Stimulated activated CD8-positive, alpha-beta memory T cell treated with anti-CD3 and anti-CD28 coated beads, Interleukin-7, amount 100 ng/mL, for 4 hours (primary cell): Measurements from ENCODE around the gene GCLC.

Source experiments
- DNase-seq, 2 donors: peaks; one replicate each; pipeline ENCODE4 v3.0.0-alpha.2; 2020; ENCODE audit warnings: low read depth in 2 of 2

Gene GCLC

DNA sequence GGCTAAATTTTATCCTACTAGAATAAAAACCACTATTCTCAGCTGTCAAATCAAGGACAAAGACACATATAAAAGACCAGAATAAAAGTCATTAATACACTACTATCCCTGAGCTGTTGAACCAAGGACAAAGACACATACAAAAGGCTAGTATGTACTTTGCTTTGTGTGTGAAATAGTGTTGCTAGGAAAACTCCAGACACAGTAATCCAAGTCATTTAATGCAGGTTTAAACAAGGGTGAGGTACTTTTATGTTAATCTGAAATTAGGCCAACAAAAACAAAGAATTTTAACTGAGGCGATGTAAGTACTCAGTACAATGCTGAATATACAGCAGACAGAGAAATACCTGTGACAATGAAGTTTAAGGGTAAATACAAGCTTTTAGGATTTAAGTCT lies 18.9 kb downstream of the GCLC start:
- no peak for DNase-seq

DNA sequence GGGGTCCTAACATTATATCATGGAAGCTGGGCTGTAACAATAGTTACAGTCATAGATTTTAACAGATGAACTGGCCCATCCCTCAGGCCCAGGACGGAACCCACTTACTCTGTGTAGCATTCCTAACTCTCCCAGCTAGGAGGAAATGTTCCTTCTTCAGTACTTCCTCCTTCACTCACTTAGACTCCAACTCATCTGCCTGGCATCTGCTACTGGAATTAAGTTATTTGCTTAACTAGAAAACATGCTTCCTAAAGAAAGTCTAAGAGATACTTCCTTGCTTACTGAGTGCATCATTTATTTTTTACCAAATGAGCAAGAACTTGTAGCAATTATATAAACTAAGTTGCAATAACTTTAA lies 20.5 kb downstream of the GCLC start:
- no peak for DNase-seq

DNA sequence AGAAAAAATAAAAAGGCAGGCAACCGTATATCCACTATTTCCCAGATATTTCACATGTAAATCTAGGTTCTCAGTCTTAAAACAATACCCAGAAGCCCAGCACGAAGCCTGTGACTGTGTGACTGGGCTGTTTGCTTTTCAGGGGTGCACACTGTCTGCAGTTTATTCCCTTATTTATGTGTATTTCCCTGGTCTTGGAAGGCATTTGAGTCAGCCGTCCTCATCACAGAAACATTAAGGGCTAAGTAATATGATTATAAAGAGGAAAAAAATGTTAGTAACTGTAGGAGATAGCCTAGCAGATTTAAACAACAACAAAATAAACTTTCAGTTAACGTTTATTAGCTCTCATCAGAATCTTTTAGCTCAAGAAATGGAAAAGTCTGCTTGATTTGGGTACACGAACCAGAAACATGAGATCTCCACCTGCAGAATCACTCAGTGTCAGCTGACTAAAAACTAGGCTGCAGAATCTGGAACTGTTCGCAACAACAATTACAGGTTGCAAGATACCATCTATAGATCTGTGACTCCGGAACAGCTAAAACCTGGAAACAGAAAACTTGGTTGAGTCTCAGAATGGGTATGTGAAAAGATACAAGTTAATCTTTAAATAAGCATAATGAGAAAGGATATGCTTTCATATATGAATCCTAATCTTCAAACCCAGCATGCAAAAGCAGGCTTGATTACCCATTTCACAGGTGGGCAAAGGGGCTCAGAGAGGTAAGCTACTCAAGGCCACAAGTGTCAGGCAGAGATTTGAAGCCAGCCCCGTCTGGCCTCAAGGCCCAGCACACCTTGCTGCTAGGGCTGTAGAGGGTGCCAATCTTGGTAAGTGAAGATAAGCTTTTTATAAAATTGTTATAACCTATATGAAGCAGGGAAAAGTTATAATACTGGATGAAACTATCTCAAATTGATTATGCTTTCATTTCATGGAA lies 21.1 kb downstream of the GCLC start:
- DNase-seq, result no peak

DNA sequence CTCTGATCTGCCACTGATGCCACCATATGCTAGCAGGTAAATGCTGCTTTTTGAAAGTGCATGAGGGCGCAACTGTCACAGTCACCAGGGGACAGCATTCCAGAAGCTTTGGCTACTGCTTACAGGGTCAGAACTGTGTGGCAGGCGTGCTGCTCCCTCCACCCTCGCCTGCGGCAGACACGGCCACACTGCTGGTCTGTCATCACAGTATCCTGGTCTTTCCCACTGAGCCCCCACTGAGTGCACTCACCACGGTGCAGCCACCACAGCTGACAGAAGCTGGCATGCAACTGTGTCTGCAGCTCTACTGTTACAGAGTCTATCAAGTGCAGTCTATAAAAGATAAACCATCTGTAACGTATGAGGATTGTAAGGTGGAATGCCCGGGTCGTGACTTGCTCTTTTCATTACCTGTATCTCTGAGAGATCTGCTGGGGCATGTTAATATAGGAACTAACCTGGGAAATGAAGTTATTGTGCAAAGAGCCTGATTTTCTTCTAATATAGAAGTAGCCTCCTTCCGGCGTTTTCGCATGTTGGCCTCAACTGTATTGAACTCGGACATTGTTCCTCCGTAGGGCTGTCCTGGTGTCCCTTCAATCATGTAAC lies 24.5 kb downstream of the GCLC start:
- DNase-seq, result no peak

GRCh38 chr6:53518862-53519261 lies 26.0 kb downstream of the GCLC start:
- DNase-seq, result no peak

DNA sequence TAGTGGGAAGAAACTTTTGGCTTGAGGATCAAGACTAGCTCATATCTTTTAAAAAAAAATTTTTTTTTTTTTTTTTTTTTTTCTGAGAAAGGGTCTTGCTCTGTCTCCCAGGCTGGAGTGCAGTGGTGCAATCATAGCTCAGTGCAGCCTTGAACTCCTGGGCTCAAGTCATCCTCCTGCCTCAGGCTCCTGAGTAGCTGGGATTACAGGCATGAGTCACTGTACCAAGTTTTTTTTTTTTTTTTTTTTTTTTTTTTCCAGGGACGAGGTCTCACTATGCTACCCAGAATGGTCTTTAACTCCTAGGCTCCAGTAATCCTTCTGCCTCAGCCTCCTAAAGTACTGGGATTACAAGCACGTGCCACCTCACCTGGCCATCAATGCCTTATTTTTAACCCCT lies 27.9 kb downstream of the GCLC start:
- DNase-seq, result no peak

GRCh38 chr6:53514677-53515076 lies 30.2 kb downstream of the GCLC start:
- DNase-seq, result no peak

- DNase-seq, result no peak
These were observed 31.4 kb downstream of the GCLC start for GRCh38 chr6:53513519-53513966.

DNA sequence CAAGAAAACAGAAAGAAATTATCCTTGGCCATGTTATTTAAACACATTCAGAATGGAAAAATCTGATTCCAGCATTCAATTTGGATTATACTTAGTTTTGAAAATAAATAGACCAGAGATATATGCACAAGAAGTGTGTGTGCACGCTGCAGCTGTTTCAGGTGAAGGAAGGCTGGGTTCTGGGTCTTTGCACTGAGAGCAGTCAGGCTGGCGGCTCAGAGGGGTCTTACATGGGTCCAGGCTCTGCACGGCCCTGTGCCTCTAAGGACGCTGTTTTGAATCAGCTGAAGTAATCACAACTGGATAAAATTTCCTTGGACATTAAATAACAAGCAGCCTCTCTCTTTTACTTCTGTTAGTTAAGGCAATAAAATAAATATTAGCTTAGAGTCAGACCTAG lies 31.8 kb downstream of the GCLC start:
- no peak for DNase-seq

GRCh38 chr6:53512626-53513025 lies 32.3 kb downstream of the GCLC start:
- DNase-seq, result no peak

DNA sequence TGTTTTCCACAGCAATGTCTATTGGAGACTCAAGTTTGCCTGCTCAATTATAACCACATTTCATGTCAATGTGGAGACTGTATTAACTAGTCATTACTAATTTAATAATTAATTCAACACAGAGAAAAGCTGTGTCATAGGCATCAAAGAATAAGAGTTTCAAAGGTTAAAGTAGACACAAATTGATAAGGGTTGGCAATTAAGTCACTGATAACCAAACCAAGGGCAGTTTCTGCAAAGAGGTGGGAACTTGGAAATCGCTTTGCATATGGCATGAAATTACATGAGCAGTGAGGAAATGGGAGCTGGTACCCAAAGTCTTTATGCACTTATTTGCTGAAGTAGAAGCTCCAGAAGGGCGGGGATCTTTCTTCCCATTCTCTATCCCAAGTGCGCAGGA lies 34.2 kb downstream of the GCLC start:
- no peak for DNase-seq

DNA sequence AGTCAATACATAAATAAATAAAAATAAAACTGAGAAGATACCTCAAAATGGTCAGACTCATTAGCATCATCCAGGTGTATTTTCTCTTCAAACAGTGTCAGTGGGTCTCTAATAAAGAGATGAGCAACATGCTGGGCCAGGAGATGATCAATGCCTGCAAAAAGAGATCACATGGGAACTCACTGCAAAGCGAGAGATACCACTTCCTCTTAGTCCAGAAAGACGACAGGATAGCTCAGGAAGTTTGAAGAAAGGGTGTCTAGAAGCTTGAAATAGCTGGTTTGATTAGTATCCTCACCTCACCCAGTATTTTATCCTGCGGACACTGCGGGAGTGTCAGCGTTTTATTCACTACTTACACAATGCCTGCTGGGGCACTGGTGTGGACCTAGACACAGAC lies 38.0 kb downstream of the GCLC start:
- no peak for DNase-seq

- no peak for DNase-seq
These were observed 40.4 kb downstream of the GCLC start for GRCh38 chr6:53504512-53504911.

- no peak for DNase-seq
These were observed 41.8 kb downstream of the GCLC start for GRCh38 chr6:53503060-53503459.

DNA sequence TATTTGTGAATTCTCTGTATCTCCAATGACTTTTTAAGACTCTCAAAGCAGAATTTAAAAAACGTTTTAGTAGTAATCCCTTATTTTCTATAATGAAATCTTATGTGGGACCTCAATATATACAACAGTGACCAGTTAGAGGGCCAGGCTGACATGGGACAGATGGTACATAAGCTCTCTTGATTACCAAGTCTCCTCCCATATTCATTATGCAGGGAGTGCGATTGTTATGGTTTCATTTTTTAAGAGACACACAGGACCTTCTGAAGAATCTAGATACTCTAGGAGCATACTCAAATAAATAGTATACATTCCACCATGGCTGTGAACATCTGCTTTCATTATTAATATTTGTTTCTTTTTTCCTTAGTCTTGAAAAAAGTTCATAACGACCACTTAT lies 43.5 kb downstream of the GCLC start:
- DNase-seq, result no peak

DNA sequence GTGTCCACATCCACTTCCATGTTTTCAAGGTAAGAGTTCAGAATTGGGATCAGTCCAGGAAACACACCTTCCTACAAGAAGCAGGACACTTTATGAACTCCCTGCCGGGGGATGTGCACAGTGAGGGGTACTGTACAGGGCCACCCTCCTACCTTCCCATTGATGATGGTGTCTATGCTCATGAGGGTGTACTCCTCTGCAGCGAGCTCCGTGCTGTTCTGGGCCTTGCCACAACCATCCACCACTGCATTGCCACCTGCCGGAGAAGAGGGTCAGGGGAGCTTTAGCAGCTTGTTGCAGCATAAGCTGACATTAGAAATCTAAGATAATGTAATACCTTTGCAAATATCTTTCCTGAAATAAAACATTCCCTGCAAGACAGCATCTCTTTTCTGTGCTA lies 44.8 kb downstream of the GCLC start:
- no peak for DNase-seq

GRCh38 chr6:53499094-53499493 lies 45.8 kb downstream of the GCLC start:
- DNase-seq, result no peak

- no peak for DNase-seq
These were observed 46.3 kb downstream of the GCLC start for GRCh38 chr6:53498649-53499048.

DNA sequence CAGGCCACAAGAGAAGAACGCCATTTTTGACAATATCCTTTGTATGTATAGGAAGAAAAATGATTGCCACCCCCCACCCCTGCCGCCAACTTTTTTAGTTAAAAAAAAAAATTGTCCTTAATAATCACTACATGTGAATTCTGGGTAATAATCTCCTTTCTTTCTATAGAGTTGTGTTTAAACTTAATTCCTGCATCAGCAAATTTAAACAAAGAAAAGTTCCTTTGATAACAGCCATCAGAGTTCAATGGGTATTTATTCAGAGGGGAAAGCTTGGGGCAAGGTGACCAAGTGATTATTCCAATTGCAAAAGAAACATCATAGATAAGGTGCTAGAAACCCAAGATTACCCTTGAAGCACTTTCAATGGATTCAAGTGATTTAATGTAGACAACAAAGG lies 47.0 kb downstream of the GCLC start:
- DNase-seq, result no peak

- DNase-seq, result no peak
These were observed 48.0 kb downstream of the GCLC start for GRCh38 chr6:53496797-53497375.

GRCh38 chr6:53495506-53496499 lies 49.1 kb downstream of the GCLC start:
- DNase-seq, result no peak

GRCh38 chr6:53494076-53494475 lies 50.8 kb downstream of the GCLC start:
- no peak for DNase-seq
